ENCODE measurements around the gene CCDC106.

DNA sequence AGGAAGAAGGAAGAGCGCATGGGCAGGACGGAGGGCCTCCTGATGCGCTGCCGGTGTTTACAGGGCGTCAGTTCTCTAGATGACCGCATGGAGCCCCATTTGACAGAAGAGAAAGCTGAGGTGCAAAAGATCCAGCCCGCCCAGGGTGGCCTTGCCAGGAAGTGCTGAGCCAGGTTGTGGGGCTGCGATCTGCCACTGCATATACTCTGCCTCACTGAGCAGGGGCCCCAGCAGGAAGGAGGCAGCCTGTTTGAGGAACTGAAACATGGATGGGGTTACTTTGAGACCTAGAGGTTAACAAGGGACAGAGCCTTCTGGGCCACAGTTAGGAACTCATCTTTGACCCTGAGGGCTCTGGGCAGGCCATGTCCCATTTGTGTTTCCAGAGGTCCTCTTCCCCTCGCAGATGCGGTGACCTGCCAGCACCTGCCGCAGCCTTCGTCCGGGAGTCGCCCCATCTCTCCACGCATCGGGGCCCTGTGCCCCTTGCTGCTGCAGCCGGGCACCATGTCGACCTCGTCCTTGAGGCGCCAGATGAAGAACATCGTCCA is 30.2 kb downstream of the CCDC106 start:
- TF ChIP-seq, protein P1, sequence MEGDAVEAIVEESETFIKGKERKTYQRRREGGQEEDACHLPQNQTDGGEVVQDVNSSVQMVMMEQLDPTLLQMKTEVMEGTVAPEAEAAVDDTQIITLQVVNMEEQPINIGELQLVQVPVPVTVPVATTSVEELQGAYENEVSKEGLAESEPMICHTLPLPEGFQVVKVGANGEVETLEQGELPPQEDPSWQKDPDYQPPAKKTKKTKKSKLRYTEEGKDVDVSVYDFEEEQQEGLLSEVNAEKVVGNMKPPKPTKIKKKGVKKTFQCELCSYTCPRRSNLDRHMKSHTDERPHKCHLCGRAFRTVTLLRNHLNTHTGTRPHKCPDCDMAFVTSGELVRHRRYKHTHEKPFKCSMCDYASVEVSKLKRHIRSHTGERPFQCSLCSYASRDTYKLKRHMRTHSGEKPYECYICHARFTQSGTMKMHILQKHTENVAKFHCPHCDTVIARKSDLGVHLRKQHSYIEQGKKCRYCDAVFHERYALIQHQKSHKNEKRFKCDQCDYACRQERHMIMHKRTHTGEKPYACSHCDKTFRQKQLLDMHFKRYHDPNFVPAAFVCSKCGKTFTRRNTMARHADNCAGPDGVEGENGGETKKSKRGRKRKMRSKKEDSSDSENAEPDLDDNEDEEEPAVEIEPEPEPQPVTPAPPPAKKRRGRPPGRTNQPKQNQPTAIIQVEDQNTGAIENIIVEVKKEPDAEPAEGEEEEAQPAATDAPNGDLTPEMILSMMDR (IDR thresholded peaks at IDR 0.05), result no peak
- TF ChIP-seq POLR2A (IDR thresholded peaks at IDR 0.05), result no peak
